Spleen (tissue), 7 donors: ENCODE measurements around the gene MYLK2.

Source experiments
- CTCF ChIP-seq, 11 experiments: fragments of 200-600 bp in 7 of 11; fragments of 450-650 bp in 4 of 11; sonication (generic) in 4 of 11; IDR thresholded peaks in 8 of 11; conservative IDR thresholded peaks in 3 of 11; 1 replicate in 7 of 11; 2 replicates in 4 of 11; pipeline versions ENCODE4 v1.4.0 to v1.8.0; 2016 to 2021; ENCODE audit warnings: antibody characterized with exemption in 11 of 11, inconsistent platforms in 4 of 11, mild to moderate bottlenecking in 1 of 11
- POLR2AphosphoS5 ChIP-seq, 3 donors: sonication (generic); formaldehyde crosslinking; IDR thresholded peaks; one replicate each; pipeline ENCODE4 v1.5.1; 2017; ENCODE audit warnings: antibody characterized with exemption in 3 of 3
- donor health status: DM: no; HTN: no; CAD: no; lungs with moderate emphysema.
- donor health status: DM: no; HTN: no; CAD: no.
- donor health status: DM: no; HTN: no; CAD: no.

GRCh38 chr20:31827059-31827458 lies 7.9 kb downstream of the MYLK2 start:
- TF ChIP-seq CTCF (IDR thresholded peaks at IDR 0.05 in 8 of 11, conservative IDR thresholded peaks at IDR 0.05 in 3 of 11) (no peak), POLR2AphosphoS5 (IDR thresholded peaks at IDR 0.05) (no peak)
